Measurements from ENCODE around the gene NANS. TPM values are rescaled to one million over a fixed set of nuclear protein-coding genes. Genes with fewer than 3 reads are reported as not detected.

The NANS gene
- polyA plus RNA-seq, 1 donor (not counting 4 experiments of a cell fraction or from before 2014, with no cell fraction given), result 63.1 TPM

- no peak for DNase-seq (ENCODE audit: low read depth, low spot score)
- H3K9me1 ChIP-seq (ENCODE audit: control insufficient read depth, extremely low read depth, insufficient read depth, low read length), result no peaks in the 10 kb centered on the region
- dilution Hi-C loops (cut with MboI; ENCODE audit: extremely low pct_ligation_motif_present, low sequenced_read_pairs), result no loop called here
- H4K20me1 ChIP-seq (ENCODE audit: control insufficient read depth, extremely low read depth, insufficient read depth, low read length), result no peaks in the 10 kb centered on the region
- H3K36me3 ChIP-seq (ENCODE audit: control insufficient read depth in 2 of 2, extremely low read depth in 1 of 2, insufficient read depth in 2 of 2, low read length in 2 of 2), result peaks cover 15 to 16% of the 10 kb centered on the region in 2 experiments
- TF ChIP-seq EZH2 (IDR thresholded peaks at IDR 0.05; ENCODE audit: low read length) (no peak), CTCF (optimal IDR thresholded peaks at IDR 0.05 in 1 of 3, IDR thresholded peaks at IDR 0.05 in 1 of 3, conservative IDR thresholded peaks at IDR 0.05 in 1 of 3; ENCODE audit: extremely low read depth in 1 of 3, insufficient read depth in 2 of 3, low read length in 3 of 3) (no peak)
- no peak overlapping the region for H3K9ac ChIP-seq (ENCODE audit: control insufficient read depth, extremely low read depth, insufficient read depth, low read length)
- peaks cover 1% of the 10 kb centered on the region for H3K79me2 ChIP-seq (ENCODE audit: control insufficient read depth, insufficient read depth, low read length)
- H2AFZ ChIP-seq (ENCODE audit: control insufficient read depth, low read length), result no peak overlapping the region
- H3K27ac ChIP-seq (ENCODE audit: control insufficient read depth, insufficient read depth, low read length), result no peak overlapping the region
- no peaks in the 10 kb centered on the region for H3K27me3 ChIP-seq (ENCODE audit: control insufficient read depth, extremely low read depth, insufficient read depth, low read length)
- no peak for FAIRE-seq
- H3K4me2 ChIP-seq (ENCODE audit: control insufficient read depth, extremely low read depth, insufficient read depth, low read depth, low read length), result no peak overlapping the region
- H3K4me3 ChIP-seq (ENCODE audit: control insufficient read depth in 2 of 3, extremely low read depth in 1 of 3, insufficient read depth in 2 of 3, low read depth in 1 of 3, low read length in 3 of 3), result no peak overlapping the region
- peaks cover 13% of the 10 kb centered on the region for H3K4me1 ChIP-seq (ENCODE audit: control insufficient read depth, extremely low read depth, insufficient read depth, low read length)
- H3K9me3 ChIP-seq (ENCODE audit: control insufficient read depth, low read depth, low read length), result no peaks in the 10 kb centered on the region
These were observed 37.8 kb downstream of the NANS start for GRCh38 chr9:98094316-98094715.

GRCh38 chr9:98094851-98095250, 38.3 kb downstream of the NANS start:
- Histone ChIP-seq H2AFZ (ENCODE audit: control insufficient read depth, low read length) (no peak overlapping the region), H3K9me1 (ENCODE audit: control insufficient read depth, extremely low read depth, insufficient read depth, low read length) (peaks cover 2% of the 10 kb centered on the region), H3K79me2 (ENCODE audit: control insufficient read depth, insufficient read depth, low read length) (peaks cover 1% of the 10 kb centered on the region), H3K9ac (ENCODE audit: control insufficient read depth, extremely low read depth, insufficient read depth, low read length) (no peak overlapping the region), H3K27ac (ENCODE audit: control insufficient read depth, insufficient read depth, low read length) (no peak overlapping the region), H3K36me3 (ENCODE audit: control insufficient read depth in 2 of 2, extremely low read depth in 1 of 2, insufficient read depth in 2 of 2, low read length in 2 of 2) (peaks cover 15 to 20% of the 10 kb centered on the region in 2 experiments), H3K4me1 (ENCODE audit: control insufficient read depth, extremely low read depth, insufficient read depth, low read length) (peaks cover 19% of the 10 kb centered on the region), H3K4me3 (ENCODE audit: control insufficient read depth in 2 of 3, extremely low read depth in 1 of 3, insufficient read depth in 2 of 3, low read depth in 1 of 3, low read length in 3 of 3) (no peak overlapping the region), H3K4me2 (ENCODE audit: control insufficient read depth, extremely low read depth, insufficient read depth, low read depth, low read length) (no peak overlapping the region), H4K20me1 (ENCODE audit: control insufficient read depth, extremely low read depth, insufficient read depth, low read length) (no peaks in the 10 kb centered on the region), H3K9me3 (ENCODE audit: control insufficient read depth, low read depth, low read length) (no peaks in the 10 kb centered on the region), H3K27me3 (ENCODE audit: control insufficient read depth, extremely low read depth, insufficient read depth, low read length) (no peaks in the 10 kb centered on the region)
- dilution Hi-C loops (cut with MboI; ENCODE audit: extremely low pct_ligation_motif_present, low sequenced_read_pairs), result no loop called here
- DNase-seq (ENCODE audit: low read depth, low spot score) (no peak), FAIRE-seq (no peak)
- no peak for TF ChIP-seq EZH2 (IDR thresholded peaks at IDR 0.05; ENCODE audit: low read length)
- TF ChIP-seq CTCF (optimal IDR thresholded peaks at IDR 0.05 in 1 of 3, IDR thresholded peaks at IDR 0.05 in 1 of 3, conservative IDR thresholded peaks at IDR 0.05 in 1 of 3; ENCODE audit: extremely low read depth in 1 of 3, insufficient read depth in 2 of 3, low read length in 3 of 3), result no peak
